GM18909 (cell line): Measurements from ENCODE around the gene RTN4RL2.

ENCODE experiments used
- ATAC-seq: cut with Tn5 transposase; IDR thresholded peaks from one replicate; pipeline ENCODE4 v1.9.1; 2021; ENCODE audit warnings: mild to moderate bottlenecking; ENCODE audit not compliant: unreplicated experiment, poor library complexity

Gene RTN4RL2

GRCh38 chr11:57460022-57460757, at the start of gene RTN4RL2:
TSS of gene RTN4RL2 (plus strand) at chr11:57460528. CDS start at chr11:57460866, 338 bp downstream.
- ATAC-seq = no peak

GRCh38 chr11:57413681-57414080, 46.6 kb upstream of the RTN4RL2 start:
- no peak for ATAC-seq

GRCh38 chr11:57414612-57415212, 45.6 kb upstream of the RTN4RL2 start:
- ATAC-seq = no peak

DNA sequence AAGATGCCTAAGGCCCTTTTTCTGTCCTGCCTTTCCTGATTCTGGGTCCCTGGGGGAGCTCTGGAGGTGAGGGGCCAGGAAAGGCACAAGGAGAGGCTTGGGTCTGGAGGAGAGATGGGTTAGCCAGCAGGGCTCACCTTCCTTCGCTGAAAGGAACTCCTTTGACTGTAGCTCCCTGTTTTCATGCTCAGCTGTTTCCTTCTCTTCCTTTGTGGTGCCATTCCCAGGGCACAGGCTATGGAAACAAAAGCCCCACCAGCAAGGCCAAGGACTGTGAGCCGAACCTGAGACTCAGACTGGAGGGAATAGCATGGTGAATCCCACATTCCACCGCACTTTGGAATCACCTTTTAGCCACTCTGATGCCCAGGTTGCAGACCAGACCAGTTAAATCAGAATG, 43.9 kb upstream of the RTN4RL2 start:
- ATAC-seq = no peak

GRCh38 chr11:57417056-57417455, 43.3 kb upstream of the RTN4RL2 start:
- no peak for ATAC-seq

DNA sequence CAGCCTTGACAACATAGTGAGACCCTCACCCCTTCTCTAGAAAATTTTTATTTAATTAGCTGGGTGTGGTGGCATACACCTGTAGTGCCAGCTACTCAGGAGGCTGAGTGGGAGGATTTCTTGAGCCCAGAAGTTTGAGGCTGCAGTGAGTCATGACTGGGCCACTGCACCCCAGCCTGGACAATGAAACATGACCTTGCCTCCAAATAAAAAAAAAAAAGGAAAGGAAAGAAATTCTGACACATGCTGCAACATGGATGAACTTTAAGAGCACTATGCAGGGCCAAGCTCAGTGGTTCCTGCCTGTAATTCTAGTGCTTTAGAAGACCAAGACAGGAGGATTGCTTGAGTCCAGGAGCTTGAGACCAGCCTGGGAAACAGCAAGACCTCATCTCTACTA, 42.2 kb upstream of the RTN4RL2 start:
- ATAC-seq = no peak

DNA sequence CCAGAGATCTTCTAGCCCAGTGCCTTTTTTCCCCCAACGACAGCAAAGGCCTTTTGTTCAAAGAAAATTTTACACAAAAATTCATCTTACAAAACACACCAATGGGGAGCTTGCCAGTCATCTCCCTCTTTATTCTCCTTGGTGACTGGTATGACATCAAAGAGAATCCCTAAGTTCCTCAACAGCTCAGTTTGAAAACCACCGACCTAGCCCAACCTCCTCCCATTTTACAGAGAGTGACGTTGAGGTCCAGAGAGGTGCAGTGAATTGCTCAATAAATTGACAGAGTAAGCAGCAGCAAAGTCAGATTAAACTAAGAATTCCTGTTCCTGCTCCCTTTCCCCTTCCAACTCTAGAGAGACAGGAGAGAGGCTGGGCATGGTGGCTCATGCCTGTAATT, 41.2 kb upstream of the RTN4RL2 start:
- ATAC-seq = no peak

DNA sequence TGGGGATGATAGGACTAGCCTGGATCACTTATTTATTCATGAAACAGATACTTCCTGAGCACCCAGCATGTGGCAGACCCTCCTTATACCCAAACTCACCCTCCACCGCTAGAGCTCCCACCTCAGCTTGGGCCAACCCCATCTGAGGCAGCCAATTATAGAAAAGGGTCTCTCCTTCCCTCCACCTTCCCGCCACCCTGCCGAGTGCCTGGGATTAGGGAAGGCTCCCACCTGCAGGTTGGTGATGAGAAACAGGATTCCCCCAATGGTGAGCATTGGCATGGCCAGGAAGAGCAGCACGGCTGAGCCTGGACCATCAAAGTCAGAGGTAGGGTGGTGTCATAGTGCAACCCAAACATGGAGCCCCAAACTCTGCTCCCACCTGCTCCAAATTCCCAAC, 39.3 kb upstream of the RTN4RL2 start:
- ATAC-seq = no peak

DNA sequence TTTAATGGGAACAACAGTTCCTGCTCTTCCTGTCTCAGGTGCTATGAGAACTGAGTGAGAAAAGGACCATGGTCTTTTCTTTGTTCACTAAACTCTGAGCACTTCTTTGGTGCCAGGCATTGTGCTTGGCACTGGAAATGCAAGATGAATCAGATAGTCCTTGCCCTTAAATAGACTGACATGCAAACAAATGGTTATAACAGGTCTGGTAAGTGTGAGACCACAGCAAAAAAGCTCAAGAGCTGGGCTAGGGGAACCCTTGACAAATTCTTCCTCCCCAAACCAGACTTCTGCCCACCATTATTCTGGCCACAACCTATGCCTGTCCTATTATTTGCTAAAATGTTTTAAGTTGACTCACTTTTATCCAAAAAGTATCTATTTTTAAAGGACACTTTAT, 38.5 kb upstream of the RTN4RL2 start:
- no peak for ATAC-seq

GRCh38 chr11:57422669-57423068, 37.7 kb upstream of the RTN4RL2 start:
- no peak for ATAC-seq

DNA sequence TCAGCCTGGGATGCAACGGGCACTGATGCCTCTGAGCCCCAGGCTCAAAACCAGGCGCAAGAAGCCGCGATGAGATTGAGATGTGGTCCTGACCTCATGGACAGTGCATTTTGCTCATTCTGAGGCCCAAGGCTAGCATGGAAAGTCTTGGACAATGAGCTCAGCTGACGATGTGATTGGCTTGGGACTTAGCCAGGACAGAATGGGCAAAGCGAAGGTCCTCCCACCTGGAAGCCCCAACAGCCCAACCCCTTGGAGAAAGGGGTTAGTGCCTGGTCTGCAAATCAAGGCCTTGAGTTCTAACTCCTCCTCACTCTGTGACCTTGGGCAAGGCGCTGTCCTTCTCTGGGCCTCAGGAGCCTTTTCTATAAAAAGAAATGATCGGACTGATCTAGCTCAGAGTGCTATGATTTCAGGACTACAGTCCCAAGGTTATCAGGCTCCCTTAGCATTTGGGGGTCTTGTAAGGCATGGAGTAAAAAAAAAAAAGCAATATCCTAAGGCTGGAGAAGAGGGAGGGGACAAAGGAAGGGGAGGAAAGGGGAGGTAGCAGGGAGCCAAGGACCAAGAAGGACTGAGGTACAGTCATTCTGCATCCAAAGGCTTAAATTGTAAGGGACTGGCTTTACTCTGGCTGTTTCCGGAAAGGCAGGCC, 36.1 kb upstream of the RTN4RL2 start:
- no peak for ATAC-seq

GRCh38 chr11:57424792-57425564, 35.4 kb upstream of the RTN4RL2 start:
- peak; percentile 92 for ATAC-seq

- ATAC-seq = no peak
Observed at GRCh38 chr11:57425565-57426438, 34.5 kb upstream of the RTN4RL2 start.

DNA sequence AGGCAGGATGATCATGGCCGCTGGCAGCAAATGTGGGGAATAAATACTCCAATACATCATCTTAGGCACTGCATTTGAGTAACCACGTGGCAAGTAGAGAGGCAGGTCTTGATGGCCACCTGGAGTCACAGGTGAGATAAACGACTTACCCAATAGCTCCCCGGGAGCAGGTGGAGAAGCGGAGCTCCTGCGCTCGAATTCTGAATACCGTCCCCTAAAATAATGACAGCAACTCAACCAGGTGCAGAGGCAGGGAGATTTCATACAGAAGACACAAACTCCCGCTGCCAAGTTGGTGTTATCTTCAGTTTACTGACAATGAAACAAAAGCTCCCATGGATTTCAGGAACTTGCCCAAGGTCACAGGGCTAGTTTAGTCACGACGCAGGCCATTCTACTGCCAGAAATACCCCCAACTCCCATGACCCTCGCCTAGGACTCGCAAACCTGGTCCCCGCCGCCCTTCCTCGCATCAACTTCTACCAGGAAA, 33.8 kb upstream of the RTN4RL2 start:
- no peak for ATAC-seq

GRCh38 chr11:57426929-57427726, 33.2 kb upstream of the RTN4RL2 start, which contains the start of gene SLC43A3:
TSS of gene SLC43A3 (minus strand) at chr11:57427121. CDS start at chr11:57426172, 949 bp downstream.
- peak; percentile 67 for ATAC-seq

DNA sequence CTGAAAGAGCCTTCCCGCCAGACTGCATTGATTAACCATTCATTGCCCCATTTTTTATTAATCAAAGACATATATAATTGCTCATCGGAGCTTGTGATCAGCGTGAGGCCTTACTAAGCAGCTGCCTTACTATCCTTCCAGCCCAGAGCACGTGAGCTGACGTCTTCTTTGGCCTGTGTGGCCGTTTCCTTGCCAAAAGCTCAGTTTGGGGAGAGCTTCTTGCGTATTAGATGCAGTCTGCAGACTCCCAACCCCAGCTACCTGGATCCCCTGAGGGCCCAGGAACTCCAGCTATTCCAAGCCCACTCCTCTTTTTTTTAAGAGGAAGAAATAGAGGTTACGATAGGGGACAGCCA, 32.6 kb upstream of the RTN4RL2 start:
- ATAC-seq = no peak

DNA sequence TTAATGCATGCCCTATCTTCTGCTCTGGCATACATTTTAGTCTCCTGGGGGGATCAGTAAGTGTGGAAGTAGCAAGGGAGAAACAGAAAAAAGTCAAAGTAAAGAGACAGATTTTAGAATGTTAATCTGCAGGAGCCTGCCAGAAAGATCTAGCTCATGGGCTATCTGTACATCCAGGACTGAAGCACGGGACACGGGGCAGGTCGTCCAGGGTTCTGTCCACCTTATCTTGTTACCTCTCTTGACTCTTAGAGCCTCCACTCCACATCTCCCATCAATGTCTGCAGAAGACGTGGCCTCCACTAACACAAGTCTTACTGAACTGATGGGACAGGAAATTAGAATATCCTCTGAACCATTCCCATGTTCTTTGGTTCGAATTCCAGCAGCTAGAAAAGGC, 31.7 kb upstream of the RTN4RL2 start:
- ATAC-seq = no peak

DNA sequence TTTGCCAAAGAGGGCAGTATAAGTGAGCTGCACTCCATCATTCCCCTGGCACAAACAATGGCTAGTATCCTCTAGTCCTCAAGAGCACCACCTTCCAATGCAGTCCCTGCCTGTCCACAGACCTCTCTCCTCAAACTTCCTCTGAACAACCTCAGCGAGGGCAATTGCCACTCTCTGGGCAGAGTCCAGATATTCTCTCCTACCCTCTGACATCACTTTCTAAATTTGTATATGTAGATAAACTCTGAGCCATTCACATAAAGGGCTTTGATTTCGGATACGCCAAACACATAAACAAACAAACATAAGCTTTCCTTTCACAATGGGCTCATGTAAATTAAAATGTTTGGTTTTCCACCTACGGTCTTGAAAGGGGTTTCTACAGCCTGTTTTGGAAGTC, 30.4 kb upstream of the RTN4RL2 start:
- ATAC-seq = no peak

DNA sequence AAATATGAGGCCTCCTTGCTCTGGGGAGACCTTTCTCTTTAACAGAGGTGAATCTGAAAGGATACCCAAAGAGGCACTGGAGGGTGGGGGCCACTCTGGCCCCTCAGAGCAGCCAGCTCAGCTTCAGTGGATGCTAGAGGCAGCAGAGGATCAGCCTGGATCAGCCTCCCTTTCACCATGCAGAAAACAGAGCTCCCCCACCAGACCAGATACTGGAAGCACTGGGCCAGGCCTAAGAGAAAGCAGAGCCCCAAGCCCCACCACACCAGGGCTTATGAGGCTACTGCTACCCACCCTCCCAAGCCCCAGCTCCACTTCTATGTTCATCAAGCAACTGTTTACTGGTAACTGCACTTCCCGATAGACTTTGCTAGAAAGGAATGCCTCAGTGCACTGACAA, 29.4 kb upstream of the RTN4RL2 start:
- no peak for ATAC-seq
